GM19455 (cell line): ENCODE results near the gene ARSD.
"Not testable (repeated sequence)": the region's sequence is repeated elsewhere in the genome, so short reads cannot be mapped to it uniquely, and the experiment has no call there.

Experiments used
- ATAC-seq: cut with Tn5 transposase; IDR thresholded peaks from one replicate; pipeline ENCODE4 v1.9.1; 2021; ENCODE audit not compliant: unreplicated experiment

ARSD gene

DNA sequence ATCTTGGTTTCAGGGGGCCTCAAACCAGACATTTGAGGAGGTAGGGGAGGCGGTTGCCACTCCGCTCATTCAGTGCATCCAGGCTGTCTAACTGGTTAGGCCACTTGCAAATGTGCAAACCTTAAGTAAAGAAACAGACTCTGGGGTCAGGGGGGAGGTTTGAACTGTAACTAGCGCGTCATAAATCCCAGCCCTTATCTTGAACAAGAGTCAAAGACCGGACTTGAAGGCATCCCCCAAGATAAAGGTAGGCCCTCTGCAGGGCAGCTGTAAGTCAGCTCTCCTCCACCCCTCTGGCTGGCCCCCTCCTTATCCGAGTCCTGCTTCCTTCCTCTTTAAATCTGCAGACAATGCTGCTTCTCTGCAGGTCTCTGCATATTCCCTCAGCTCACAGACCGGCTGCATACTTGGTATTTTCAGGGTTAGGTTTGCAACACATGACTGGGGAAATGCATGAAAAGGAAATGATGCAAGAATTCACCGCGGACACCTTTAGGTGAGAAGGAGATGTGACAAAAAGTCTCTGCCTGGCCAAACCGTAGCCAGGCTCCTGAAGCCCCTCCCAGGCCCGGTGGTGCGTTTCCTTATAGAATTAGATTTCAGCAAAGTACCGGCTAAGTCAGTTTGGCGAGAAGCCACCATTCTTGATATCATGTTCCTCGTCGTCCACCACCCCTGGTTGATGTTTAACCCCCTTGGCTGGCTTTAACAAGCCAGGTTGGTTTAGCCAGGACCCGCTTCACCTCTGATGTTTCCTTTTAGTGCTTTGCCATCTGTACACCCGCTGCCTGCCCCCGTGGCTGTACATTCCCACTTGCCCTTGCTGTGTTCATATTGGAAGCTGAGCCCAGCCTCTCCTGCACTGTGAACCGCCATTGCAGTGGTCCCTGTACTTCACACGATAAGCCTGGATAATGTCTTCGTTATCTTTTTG, 31.2 kb downstream of the ARSD start:
- not testable (repeated sequence) for ATAC-seq

DNA sequence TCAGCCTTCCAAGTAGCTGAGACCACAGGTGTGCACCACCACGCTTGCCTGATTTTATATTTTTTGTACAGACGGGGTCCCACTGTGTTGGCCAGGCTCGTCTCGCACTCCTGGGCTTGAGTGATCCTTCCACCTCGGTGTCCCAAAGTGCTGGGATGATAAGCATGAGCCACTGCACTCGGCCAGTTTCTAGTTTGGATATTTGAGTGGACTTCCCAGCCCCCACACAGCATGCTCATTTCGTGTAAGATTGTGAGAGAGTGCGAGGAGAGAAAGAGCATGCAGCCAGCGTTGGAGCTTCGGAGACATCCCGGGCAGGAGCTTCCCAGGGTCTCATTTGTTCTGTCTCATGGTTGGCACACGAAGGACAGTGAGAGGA, 31.8 kb downstream of the ARSD start:
- no peak for ATAC-seq

DNA sequence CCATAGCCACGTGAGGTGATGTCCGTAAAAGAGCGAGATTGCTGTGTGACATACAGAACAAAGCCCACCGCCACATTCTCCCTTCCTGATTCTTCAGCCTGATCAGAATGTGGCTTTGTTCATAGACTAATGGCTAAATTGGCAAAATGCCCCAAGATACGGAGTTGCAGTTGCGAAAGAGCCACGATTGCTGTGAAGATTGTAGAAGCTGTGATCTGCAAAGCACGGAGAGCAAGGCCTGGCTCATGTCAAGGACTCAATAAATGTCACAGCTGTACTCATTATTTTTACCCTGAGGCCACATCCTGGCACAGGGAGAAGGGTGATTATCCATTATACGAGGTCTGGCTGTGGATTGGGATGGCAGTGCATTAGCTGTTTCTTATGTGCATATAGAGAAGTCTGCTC, 34.2 kb downstream of the ARSD start:
- no peak for ATAC-seq

DNA sequence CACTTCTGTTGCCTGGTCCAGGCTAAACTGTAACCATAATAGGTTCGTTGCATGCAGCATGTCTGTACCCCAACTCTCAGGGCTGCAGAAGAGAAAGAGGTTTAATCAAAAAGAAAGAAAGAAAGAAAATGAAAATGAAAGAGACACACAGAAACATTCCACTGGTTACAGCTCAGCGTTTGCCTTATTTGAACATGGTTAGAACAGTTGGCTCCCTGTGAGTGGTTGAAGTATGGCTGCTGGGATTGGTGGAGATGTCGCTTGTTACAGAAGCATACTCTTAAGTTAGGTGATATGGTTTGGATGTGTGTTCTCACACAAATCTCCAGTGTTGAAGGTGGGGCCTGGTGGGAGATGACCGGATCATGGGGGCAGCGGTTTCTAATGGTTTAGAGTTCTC, 36.3 kb downstream of the ARSD start:
- ATAC-seq = no peak

DNA sequence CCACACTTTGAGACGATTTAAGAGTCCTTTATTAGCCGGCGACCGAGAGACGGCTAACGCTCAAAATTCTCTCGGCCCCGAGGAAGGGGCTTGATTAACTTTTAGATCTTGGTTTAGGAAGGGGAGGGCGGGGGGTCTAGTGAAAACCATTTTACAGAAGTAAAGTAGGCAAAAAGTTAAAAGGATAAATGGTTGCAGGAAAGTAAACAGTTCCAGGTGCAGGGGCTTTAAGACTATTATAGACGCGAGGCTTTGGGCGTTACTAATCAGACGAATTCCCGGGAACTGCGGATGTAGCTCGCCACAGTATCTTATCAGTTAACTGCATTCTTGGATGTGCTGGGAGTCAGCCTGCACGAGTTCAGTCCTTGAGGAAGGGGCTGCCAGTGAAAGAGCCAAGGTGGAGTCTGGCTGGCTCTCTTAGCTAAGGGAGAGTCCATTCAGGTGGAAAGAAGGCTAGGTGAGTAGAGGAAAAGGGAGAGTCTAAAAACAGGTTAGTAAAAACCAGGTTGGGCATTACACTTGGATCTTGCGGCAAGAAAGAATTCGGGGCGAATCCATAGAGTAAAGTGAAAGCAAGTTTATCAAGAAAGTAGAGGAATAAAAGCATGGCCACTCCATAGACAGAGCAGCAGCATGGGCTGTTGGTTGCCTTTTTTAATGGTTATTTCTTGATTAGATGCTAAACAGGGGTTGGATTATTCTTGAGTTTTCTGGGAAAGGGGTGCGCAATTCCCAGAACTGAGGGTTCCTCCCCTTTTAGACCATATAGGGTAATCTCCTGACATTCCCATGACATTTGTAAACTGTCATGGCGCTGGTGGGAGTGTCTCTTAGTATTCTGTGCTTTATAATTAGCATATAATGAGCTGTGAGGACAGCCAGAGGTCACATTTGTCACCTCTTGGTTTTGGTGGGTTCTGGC, 38.3 kb downstream of the ARSD start:
- ATAC-seq = not testable (repeated sequence)

DNA sequence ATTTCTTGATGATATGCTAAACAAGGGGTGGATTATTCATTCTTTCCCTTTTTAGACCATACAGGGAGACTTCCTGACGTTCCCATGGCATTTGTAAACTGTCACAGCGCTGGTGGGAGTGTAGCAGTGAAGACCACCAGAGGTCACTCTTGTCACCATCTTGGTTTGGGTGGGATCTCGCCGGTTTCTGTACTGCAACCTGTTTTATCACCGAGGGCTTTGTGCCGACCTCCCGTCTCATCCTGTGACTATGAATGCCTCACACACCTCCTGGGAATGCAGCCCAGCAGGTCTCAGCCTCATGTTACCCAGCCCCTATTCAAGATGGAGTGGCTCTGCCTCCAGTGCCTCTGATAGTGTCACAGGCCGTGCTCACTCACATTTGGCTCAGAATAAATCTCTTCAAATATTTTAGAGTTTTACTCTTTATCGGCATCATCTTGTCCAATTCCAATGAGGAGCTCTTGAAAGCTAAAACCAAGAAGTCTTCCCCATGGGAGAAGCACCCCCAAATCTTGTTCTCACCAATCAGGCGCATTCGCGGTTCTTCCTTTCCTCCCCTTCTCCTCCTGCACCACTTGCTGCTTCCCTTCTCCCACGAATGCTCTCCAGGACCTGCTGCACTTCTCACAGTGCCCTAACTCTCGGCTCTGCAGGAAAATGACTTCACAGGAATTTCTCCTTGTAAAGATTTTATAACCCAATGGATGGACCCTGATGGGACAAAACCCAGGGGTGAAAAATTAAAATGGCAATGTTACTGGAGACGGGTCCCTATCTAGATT, 39.2 kb downstream of the ARSD start:
- ATAC-seq = not testable (repeated sequence)

DNA sequence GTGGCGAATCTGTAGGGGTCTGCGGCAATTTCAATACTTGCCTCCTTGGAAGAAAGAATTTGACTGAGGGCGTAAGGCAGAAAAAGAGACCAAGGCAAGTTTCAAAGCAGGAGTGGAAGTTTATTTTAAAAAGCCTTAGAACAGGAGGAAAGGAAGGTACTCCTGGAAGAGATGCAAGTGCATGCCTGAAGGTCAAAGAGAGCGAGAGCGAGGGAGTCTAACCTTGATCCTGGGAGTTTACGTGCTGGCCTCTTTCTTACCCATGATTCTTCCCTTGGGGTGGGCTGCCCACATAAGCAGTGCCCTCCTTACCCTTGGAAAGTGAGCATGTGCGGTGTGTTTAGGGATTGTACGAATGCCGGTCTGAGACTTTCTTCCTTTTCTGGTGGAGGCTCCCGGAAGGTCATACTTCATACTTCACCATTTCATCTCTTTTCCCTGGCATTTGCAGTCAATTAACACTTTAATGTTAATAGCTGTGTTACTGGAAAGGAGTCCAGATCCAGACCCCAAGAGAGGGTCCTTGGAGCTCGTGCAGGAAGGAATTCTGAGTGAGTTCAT, 40.0 kb downstream of the ARSD start:
- ATAC-seq = no peak

DNA sequence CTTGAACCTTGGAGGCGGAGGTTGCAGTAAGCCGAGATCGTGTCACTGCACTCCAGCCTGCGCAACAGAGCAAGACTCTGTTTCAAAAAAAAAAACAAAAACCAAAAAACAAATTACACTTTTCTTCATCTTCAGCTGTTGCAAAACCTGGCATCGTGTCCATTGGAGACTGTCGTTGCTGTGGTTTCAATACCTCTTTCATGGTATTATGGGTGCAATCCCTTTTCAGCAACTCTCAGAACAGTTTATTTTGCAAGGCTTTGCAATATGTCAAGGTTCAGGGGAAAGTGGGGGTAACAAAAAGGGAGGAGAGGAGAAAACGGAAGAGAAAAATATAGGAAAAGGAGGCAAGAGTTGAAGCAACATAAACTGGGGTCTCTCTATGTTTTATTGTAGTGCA, 40.8 kb downstream of the ARSD start:
- ATAC-seq = no peak

DNA sequence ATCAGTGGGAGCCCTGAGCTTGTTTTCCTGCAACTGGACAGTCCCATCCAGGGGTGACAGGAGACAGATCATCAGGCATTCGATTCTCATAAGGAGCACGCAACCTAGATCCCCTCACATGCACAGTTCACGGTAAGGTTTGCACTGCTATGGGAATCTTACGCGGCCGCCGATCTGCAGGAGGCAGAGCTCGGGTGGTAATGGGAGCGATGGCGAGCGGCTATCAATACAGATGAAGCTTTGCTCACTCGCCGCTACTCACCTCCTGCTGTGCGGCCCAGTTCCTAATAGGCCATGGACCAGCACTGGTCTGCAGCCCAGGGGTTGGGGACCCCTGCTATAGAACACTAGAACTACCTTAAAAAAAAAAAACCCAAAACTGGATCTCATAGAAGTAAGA, 45.4 kb downstream of the ARSD start:
- ATAC-seq = no peak

DNA sequence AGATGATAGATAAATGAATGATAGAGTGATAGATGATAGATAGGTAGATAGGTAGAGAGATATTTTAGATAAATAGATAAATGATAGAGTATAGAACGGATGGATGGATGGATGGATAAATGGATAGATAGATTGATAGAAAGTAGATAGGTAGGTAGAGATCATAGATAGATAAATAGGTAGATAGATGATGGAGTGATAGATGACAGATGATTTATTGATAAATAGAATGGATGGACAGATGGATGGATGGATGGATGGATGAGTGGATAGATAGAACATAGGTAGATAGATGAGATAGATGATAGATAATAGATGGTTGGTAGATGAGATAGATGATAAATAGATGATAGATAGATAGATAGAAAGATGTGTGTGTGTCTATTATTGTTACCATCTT, 49.5 kb downstream of the ARSD start:
- no peak for ATAC-seq

DNA sequence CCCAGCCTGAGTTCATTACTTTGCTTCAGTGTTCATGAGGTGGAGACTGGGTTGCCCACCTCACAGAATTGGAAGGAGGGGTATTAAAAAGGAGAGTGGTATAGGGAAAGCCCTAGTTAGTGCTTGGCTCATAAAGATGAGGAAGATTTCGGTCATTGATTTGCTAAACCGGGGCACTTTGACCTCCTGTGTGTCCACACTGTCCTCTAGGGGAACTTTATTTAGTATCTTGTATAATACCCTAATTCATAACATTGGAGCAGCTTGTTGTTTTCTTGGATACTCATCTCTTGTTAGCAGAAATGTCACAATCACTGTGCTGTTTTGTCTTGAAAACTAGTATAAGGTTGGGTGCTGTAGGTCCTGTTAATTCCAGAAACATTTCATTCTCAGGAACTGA, 50.6 kb downstream of the ARSD start:
- no peak for ATAC-seq

DNA sequence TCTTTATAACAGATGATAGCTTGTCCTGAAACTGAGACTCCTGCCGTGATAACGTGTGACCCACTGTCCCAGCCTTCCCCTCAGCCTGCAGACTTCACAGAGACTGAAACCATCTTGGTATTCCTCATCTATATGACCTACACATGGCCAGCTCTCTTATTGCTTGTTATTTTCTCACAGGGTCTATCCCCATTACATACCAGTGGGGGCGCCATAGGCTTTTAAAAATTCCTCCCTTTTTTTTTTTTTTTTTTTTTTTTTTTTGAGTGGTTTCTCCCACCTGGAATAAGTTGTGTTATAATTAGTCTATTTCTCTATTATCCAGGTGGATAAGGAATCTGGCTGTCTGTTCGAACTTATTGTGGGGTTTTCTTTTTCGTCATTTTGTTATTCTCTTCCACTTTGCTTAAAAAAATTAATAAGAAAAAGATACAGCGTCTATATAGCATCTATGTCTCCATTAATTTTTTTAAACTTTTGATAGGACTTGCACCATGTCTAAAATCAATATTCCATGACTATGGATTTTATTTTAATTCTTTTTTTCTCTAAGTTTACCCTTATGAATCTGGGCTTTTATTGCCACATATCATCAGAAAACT, 53.2 kb downstream of the ARSD start:
- no peak for ATAC-seq

DNA sequence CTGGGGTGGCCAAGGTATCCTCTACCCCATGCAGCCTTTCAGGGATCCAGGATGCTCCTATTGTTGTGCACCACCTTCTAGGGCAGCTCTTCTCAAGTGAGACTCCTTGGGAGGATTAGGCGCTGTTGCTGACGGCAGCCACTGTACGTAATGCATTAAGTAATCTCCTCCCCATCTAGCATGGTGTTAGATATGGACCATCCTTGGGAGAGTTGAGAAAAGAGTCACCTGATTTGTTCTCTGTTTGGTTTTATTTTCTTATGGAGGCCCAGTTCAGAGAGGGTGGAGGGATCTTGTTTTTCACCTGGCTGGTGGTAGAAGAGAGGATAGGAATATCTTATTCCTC, 54.0 kb downstream of the ARSD start:
- ATAC-seq = no peak

DNA sequence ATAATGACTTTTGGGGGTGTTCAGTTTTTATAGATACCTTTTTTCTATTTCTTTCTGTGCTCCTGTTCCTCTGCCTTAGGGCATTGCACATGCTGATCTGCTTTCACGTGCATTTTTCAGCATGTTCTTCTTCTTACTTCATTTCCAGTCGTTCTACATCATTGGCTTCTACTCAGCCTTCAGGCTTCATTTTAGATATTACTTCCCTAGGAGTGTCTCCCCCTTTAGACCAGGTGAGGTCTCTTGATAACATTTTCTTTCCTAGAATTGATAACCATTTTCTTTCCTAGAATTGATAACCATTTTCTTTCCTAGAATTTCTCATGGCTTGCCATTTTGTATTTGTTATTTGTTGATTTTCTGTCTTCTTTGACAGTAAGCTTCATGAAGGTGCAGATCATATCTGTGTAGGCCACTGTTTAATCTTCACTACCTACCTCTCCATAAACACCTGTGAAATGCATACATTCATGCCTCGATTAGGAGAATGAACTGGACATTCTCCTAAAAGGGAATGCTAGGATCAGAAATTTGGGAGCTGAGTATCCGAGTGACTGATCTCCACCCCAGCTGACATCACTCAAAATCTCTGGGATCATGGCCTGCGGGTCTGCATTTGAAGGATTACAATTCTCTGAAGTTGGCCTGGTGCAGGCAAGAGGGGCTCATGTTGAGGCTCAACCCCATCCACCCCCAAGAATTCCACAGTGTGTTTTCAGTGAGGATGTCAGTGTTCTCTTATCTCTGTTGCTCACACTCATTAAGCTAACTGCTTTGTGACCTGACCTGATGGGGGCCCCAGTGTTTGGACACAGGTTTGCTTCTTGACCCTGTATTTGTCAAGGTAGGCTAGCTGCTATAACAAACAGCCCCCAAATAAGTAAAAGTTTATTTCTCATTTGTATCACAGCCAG, 54.7 kb downstream of the ARSD start:
- no peak for ATAC-seq

DNA sequence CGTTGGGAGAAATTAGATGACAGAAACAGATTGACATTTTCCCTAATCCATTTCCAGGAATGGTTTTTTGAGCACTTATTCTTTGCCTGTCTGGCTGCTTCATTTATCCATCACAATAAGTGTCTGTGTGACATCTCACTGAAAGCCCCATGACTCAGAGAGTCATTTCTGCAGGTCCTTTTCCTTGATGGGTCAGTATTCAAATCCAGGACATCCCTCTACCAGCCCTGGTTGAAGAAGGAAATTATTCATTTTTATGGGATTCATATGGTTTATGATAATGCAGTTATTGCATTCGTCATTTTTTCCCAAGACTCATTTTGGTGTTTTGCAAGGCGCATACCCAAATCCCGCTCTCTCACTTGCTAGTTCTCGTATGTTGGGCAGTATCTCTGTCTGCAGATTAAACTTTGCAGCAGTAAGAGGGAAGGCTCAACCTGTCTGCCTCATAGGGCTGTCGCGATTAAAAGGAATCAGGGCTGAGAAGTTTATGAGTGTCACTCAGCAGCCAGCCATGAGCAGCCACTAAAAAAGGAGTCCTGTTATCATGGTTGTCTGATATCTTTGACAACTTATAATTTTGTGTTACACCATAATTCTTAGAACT, 56.4 kb downstream of the ARSD start:
- no peak for ATAC-seq

DNA sequence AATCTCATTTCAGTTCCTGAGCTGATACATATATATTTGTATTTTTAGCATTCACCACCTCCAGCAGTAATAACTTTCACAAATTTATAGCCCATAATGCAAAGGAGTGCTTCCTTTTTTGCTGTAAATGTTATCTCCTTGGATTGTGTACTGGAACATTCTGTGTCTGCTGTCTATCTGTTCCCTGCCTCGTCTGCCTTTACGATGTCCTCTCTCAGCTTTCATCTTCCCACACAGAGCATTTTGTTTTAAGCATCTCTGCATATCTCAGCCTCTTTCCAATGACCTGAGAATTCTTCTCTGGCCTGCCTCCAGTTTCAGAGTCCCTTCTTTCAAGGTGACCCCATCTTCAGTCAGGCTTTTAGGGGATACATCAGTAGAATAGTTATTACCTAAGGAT, 57.3 kb downstream of the ARSD start:
- ATAC-seq = no peak

DNA sequence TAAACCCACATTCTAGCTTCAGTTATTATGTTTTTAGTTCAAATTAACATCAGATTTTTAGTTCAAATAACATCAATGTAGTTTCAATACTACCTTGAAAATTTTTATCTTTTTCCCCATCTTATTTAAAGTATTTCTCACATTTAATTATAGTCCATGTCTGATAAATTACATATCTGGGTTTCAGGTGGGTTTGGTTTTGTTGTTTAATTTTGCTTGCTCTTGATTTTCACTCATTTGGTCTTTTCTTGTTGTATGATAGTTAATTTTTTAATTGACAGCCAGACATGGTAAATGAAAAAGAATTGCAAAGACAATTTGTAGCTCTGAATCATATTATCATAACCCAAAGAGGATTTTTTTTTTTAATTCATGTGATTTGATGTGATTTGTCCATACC, 58.5 kb downstream of the ARSD start:
- no peak for ATAC-seq

DNA sequence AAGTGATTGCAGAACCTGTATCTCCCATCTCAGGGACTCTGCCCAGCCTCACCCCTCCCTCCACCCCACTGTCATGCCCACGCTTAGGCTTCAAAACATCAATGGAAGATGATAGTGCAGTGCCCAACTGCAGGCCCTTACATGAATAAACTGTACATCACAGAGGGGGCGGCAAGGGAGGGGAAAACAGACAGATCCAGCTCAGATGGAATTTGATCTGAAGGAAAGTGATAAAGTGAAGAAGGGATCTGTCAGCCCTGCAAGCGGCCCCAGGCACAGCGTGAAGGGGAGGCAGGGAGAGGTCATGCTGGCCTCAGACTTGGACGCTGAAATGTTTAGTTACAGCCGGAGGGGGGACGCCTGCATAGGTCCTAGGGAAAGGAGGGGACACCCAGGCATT, 61.9 kb downstream of the ARSD start:
- no peak for ATAC-seq

DNA sequence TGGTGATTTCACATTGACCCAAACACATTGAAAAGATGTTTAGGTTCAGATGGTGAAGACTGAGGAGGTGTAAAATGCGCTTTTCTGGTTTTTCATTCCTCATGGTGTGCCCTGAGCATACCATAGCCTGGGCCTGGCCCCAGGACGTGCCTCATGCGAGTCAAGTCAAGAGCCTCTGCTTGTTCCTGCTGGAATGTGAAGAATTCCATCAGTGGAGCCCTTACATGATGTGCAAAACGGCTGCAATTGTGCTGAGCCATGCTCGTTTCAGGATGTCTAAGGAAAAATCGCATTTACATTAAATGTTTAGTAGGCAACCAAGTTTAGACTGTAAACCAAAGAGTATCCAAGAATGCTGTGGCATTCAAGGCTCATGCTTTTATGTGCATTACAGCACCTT, 65.5 kb downstream of the ARSD start:
- no peak for ATAC-seq
